Measurements from ENCODE around the gene CLTCL1. TPM values are rescaled to one million over a fixed set of nuclear protein-coding genes. Genes with fewer than 3 reads are reported as not detected.

CLTCL1 gene
- total and polyA plus RNA-seq, 11 donors, result 4.6 to 20.9 (median 10.2) TPM

DNA sequence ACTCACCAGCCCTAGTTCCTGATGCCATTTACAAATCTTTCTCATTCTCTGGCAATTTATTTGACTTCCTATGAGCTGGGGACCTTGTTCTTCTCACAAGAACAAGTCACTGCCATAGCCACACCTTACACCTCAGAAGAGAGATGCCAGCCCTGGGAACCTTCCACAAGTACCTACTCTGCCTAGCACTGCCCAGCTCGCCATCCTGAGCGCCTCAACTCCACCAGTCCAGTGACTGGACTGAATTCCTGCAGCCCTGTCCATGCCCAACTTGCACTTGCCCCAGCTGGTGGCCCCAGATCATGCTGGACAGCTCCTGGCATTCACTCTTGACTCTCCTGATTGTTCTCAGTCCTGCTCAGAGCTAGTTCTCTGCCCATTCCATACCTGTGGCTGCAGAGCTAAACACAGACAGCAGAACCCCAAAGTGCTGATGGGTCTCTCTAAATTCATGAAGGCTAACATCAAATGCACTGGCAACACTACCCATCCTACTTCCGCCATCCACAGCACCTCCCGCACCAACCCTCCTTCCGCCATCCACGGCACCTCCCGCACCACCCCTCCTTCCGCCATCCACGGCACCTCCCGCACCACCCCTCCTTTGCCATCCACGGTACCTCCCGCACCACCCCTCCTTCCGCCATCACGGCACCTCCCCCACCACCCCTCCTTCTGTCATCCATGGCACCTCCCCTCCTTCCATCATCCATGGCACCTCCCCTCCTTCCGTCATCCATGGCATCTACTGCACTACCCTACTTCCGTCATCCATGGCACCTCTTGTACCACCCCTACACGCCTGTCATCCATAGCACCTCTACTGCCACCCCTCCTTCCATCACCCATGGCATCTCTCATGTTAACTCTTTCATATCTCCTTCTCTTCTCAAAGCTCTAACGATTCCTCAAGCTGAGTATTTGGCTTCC is 89.4 kb downstream of the CLTCL1 start:
- ATAC-seq, result peak in 2 of 4 donors; percentile 18 to 54
- TF ChIP-seq, protein P1, sequence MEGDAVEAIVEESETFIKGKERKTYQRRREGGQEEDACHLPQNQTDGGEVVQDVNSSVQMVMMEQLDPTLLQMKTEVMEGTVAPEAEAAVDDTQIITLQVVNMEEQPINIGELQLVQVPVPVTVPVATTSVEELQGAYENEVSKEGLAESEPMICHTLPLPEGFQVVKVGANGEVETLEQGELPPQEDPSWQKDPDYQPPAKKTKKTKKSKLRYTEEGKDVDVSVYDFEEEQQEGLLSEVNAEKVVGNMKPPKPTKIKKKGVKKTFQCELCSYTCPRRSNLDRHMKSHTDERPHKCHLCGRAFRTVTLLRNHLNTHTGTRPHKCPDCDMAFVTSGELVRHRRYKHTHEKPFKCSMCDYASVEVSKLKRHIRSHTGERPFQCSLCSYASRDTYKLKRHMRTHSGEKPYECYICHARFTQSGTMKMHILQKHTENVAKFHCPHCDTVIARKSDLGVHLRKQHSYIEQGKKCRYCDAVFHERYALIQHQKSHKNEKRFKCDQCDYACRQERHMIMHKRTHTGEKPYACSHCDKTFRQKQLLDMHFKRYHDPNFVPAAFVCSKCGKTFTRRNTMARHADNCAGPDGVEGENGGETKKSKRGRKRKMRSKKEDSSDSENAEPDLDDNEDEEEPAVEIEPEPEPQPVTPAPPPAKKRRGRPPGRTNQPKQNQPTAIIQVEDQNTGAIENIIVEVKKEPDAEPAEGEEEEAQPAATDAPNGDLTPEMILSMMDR (IDR thresholded peaks at IDR 0.05), result no peak
- no peak for TF ChIP-seq POLR2A (IDR thresholded peaks at IDR 0.05)
- Histone ChIP-seq H3K9me3 (no peaks in the 10 kb centered on the region), H3K4me1 (no peaks in the 10 kb centered on the region), H3K27ac (no peak overlapping the region), H3K36me3 (peaks cover 0 to 39% (median 10%) of the 10 kb centered on the region in 9 donors), H3K4me3 (no peak overlapping the region), H3K27me3 (no peaks in the 10 kb centered on the region)
- intact Hi-C loops (cut with DNase I), result no loop called here
- no peak for DNase-seq
- WGBS, 4 donors, result 95 to 97% (median 96%) methylated on average over 18 of the region's 18 CpGs

DNA sequence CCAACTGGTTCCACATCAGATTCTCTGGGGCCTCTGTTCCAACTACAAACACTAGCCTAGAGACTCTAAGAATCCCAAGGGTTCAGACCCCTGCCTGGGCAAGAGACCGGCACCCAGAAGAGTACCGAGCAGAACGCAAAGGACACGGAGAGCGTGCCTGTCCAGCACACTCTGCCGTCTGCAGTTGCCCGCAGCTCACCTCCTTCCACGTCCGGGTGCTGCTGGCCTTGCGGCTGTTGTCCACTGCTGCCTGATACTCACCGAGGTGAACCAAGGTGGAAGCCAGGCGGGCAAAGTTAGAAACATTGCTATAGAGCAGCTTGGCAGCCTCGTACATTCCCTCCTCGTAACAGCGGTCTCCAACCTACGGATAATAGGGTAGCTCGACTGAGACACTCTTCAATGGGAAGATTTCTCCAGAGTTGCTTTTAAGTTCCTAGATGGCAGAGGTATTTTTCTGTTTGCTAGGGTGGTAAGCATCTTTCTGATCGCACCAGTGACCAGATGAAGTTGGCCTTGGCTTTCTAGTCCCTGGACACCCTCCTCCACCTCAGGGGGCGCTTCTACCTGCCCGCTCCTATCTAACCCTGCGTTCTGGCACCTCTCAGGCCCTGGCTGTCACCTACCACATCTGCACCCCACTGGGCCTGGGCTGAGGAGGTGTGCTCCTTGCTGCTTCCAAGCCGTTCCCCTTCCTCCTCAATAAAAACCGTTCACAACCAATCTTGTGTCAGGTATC is 90.2 kb downstream of the CLTCL1 start:
- peaks cover 0 to 43% (median 12%) of the 10 kb centered on the region in 9 donors for H3K36me3 ChIP-seq
- ATAC-seq, result no peak

DNA sequence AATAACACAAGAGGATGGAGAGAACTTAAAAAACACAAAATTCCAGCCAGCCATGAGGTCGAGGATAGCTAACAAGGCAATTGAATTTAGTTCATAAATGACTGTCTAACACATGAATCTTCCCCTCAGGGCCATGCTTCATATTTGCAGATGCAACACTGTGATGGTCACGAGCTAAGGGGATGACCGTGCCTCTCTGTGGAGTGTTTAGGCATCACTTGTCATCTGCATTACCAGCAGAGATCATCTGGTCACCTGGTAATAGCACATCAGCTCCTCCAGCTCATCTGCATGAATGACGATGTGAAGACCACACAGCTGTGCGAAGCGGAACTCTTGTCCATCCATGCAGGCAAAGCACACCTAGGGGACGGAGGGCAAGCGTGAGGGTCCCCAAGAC is 92.0 kb downstream of the CLTCL1 start:
- no peak for ATAC-seq
- no peak for DNase-seq
- peaks cover 0 to 49% (median 19%) of the 10 kb centered on the region in 9 donors for H3K36me3 ChIP-seq

More for the DNA sequence above, 90.2 kb downstream of the CLTCL1 start:
- Histone ChIP-seq H3K27ac (no peak overlapping the region), H3K9me3 (no peaks in the 10 kb centered on the region), H3K27me3 (no peaks in the 10 kb centered on the region), H3K4me3 (no peak overlapping the region), H3K4me1 (no peaks in the 10 kb centered on the region)
- DNase-seq, result no peak
- 91 to 96% (median 94%) methylated on average over 23 of the region's 23 CpGs for WGBS, 4 donors
- TF ChIP-seq POLR2A (IDR thresholded peaks at IDR 0.05), result no peak
- TF ChIP-seq, protein P1 (IDR thresholded peaks at IDR 0.05), result no peak
- intact Hi-C loops (cut with DNase I), result no loop called here

More for the DNA sequence above, 92.0 kb downstream of the CLTCL1 start:
- Histone ChIP-seq H3K27me3 (no peaks in the 10 kb centered on the region), H3K9me3 (no peaks in the 10 kb centered on the region), H3K27ac (no peak overlapping the region), H3K4me1 (no peaks in the 10 kb centered on the region), H3K4me3 (no peak overlapping the region)
- 91 to 95% (median 94%) methylated on average over 8 of the region's 8 CpGs for WGBS, 4 donors
- intact Hi-C loops (cut with DNase I), result loop anchor here in 1 of 10 donors (10.0 kb wide), 1 partner anchor 265 kb away; no protein-coding TSS in a partner anchor
- no peak for TF ChIP-seq POLR2A (IDR thresholded peaks at IDR 0.05)
- TF ChIP-seq, protein P1 (IDR thresholded peaks at IDR 0.05), result no peak

Measured in heart left ventricle (tissue), 16 donors.